Measurements from ENCODE around the gene CCR5AS.

CCR5AS gene

DNA sequence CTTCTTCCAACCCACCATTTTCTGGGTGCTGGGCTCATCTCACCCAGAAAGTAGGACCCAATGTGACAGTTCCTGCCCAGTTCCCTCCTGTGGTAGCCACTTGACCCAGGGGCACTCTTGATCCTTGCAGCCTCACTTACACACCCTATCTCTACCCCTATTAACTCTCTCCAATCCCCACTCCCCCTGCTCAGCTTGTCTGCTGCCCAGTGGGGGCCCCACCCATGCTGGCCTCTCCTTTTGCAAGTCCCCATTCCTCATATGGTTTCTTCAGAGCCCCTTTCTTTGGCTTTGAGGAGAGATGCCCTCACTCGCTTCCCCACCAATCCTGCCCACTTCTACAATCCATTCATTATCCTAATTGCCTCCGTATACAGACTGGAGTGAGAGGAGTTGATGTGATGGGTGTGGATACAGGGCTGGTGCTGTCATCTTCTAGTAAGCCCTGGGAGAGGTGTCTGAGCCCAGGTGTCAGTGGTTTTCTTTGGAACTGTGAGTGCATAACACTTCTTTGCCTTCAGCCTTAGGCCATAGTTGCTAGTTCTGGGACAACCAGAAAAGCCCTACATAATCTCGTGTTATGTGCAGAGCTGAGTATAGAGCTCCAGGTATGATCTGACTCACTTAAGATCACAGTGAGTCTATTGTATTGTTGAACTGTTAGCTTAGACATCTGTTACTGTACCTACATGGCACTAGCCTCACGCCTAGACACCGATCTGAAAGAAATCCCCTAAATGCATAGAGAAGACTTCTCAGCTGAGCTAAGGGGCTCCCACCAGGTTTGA is 40.9 kb downstream of the CCR5AS start:
- no peak overlapping the region for H3K4me3 ChIP-seq
- no peaks in the 10 kb centered on the region for H3K9me3 ChIP-seq
- in situ Hi-C loops (cut with MboI; ENCODE audit: low sequenced_read_pairs in 4 of 4) (loop anchor here in 1 of 4 donors (25.0 kb wide), 2 partner anchors 279 to 429 kb away; partner anchors contain the start of gene CXCR6), intact Hi-C loops (cut with DNase I; ENCODE audit: low total_unique reads) (no loop called here)
- H3K36me3 ChIP-seq = no peaks in the 10 kb centered on the region
- DNase-seq (no peak), ATAC-seq (no peak)
- H3K27me3 ChIP-seq = peaks cover 0 to 6% (median 2%) of the 10 kb centered on the region in 3 donors
- TF ChIP-seq, protein P1, sequence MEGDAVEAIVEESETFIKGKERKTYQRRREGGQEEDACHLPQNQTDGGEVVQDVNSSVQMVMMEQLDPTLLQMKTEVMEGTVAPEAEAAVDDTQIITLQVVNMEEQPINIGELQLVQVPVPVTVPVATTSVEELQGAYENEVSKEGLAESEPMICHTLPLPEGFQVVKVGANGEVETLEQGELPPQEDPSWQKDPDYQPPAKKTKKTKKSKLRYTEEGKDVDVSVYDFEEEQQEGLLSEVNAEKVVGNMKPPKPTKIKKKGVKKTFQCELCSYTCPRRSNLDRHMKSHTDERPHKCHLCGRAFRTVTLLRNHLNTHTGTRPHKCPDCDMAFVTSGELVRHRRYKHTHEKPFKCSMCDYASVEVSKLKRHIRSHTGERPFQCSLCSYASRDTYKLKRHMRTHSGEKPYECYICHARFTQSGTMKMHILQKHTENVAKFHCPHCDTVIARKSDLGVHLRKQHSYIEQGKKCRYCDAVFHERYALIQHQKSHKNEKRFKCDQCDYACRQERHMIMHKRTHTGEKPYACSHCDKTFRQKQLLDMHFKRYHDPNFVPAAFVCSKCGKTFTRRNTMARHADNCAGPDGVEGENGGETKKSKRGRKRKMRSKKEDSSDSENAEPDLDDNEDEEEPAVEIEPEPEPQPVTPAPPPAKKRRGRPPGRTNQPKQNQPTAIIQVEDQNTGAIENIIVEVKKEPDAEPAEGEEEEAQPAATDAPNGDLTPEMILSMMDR (IDR thresholded peaks at IDR 0.05 in 4 of 5, conservative IDR thresholded peaks at IDR 0.05 in 1 of 5) = no peak
- no peak for TF ChIP-seq POLR2A (IDR thresholded peaks at IDR 0.05)
- peaks cover 0 to 3% of the 10 kb centered on the region in 2 donors for H3K4me1 ChIP-seq
- no peak overlapping the region for H3K27ac ChIP-seq

DNA sequence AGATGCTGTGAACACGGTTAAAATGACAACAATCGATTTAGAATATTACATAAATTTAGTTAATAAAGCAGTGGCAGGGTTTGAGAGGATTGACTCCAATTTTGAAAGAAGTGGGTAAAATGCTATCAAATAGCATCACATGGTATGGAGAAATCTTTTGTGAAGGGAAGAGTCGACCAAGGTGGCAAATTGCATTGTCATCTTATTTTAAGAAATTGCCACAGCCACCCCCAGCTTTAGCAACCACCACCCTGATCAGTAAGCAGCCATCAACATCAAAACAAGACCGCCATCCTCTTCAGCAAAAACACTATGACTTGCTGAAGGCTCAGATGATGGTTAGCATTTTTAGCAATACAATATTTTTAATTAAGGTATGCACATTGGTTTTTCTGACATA is 41.8 kb downstream of the CCR5AS start:
- intact Hi-C loops (cut with DNase I; ENCODE audit: low total_unique reads) (no loop called here), in situ Hi-C loops (cut with MboI; ENCODE audit: low sequenced_read_pairs in 4 of 4) (loop anchor here in 1 of 4 donors (25.0 kb wide), 2 partner anchors 278 to 428 kb away; partner anchors contain the start of gene CXCR6)
- no peak for ATAC-seq
- no peaks in the 10 kb centered on the region for H3K9me3 ChIP-seq
- no peak overlapping the region for H3K27ac ChIP-seq
- no peaks in the 10 kb centered on the region for H3K36me3 ChIP-seq
- peaks cover 0 to 4% (median 2%) of the 10 kb centered on the region in 3 donors for H3K27me3 ChIP-seq
- no peak for DNase-seq
- TF ChIP-seq, protein P1 (IDR thresholded peaks at IDR 0.05 in 4 of 5, conservative IDR thresholded peaks at IDR 0.05 in 1 of 5) = no peak
- no peak for TF ChIP-seq POLR2A (IDR thresholded peaks at IDR 0.05)
- no peak overlapping the region for H3K4me3 ChIP-seq
- H3K4me1 ChIP-seq = peaks cover 0 to 4% of the 10 kb centered on the region in 2 donors

DNA sequence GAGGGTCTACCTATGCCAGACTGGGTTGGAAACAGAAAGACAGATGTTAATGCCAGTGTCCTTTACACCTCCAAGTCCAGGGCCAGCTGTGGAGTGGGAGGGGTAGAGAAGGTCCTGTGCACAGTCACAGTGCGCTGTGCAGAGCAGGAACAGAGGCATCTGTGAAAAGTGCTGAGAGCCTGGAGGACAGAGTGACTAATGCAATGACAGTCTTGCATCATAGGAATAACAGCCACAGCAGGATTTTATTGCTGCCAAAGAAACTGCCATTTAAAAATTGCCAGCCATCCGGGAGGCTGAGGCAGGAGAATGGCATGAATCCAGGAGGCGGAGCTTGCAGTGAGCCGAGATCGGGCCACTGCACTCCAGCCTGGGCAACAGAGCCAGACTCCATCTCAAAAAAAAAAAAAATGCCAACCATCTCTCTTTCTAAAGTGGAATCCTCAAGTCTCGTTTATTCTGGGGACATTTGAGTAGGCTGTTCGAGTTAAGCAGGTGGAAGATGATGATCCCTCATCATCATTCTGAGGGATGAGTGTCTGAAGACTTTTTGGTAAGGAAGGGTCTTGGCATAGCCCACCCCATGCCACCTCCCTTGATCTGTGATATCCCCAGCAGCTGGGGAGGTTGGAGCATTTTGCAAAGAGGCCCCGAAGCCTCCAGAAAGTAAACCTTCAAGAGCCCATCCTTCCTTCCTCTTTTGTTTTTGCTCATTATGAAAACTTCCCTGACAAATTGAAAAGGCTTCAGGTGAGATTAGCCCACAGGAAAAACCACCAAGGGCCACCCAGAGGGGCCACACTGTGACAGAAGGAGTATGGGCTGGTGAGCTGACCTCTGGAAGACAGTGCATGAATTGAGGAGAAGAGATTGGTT is 45.2 kb downstream of the CCR5AS start:
- intact Hi-C loops (cut with DNase I; ENCODE audit: low total_unique reads) = no loop called here
- H3K9me3 ChIP-seq = no peaks in the 10 kb centered on the region
- TF ChIP-seq, protein P1 (IDR thresholded peaks at IDR 0.05 in 4 of 5, conservative IDR thresholded peaks at IDR 0.05 in 1 of 5) = no peak
- no peak for TF ChIP-seq POLR2A (IDR thresholded peaks at IDR 0.05)
- peak in 1 of 2 donors; percentile 30 for DNase-seq
- no peaks in the 10 kb centered on the region for H3K36me3 ChIP-seq
- H3K4me3 ChIP-seq = no peak overlapping the region
- peaks cover 0 to 4% of the 10 kb centered on the region in 2 donors for H3K4me1 ChIP-seq
- no peaks in the 10 kb centered on the region for H3K27me3 ChIP-seq
- no peak overlapping the region for H3K27ac ChIP-seq
- peak; percentile 89 to 95 for ATAC-seq
- in situ Hi-C loops (cut with MboI; ENCODE audit: low sequenced_read_pairs in 4 of 4) = loop anchor here in 1 of 4 donors (25.0 kb wide), 2 partner anchors 274 to 424 kb away; partner anchors contain the start of gene CXCR6

DNA sequence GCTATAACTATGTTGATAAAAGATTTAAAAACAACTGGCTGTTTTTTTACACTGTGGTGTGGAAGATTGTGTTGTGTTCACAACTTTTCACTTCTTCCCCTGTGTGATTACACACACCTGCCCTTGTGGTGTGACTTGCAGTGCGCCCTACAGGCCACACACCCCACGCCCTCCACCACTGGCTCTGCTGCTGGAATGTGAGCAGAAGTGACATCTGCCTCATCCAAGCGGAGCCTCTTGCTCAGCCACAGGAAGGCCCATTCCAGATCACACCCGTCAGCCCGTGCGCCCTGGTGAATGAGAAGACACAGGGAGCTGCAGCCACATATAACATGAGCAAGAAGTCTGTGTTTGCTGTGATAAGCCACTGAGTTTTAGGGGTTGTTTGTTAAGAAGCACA is 46.0 kb downstream of the CCR5AS start:
- intact Hi-C loops (cut with DNase I; ENCODE audit: low total_unique reads) (no loop called here), in situ Hi-C loops (cut with MboI; ENCODE audit: low sequenced_read_pairs in 4 of 4) (loop anchor here in 1 of 4 donors (25.0 kb wide), 2 partner anchors 274 to 424 kb away; partner anchors contain the start of gene CXCR6)
- Histone ChIP-seq H3K4me1 (peaks cover 0 to 4% of the 10 kb centered on the region in 2 donors), H3K9me3 (no peaks in the 10 kb centered on the region), H3K36me3 (no peaks in the 10 kb centered on the region), H3K27ac (no peak overlapping the region), H3K27me3 (no peaks in the 10 kb centered on the region), H3K4me3 (no peak overlapping the region)
- TF ChIP-seq, protein P1 (IDR thresholded peaks at IDR 0.05 in 4 of 5, conservative IDR thresholded peaks at IDR 0.05 in 1 of 5) = no peak
- no peak for TF ChIP-seq POLR2A (IDR thresholded peaks at IDR 0.05)
- no peak for DNase-seq
- ATAC-seq = no peak
